ENCODE measurements around the gene OVCH2. TPM values are rescaled to one million over a fixed set of nuclear protein-coding genes. Genes with fewer than 3 reads are reported as not detected.
"Not testable (repeated sequence)": the region's sequence is repeated elsewhere in the genome, so short reads cannot be mapped to it uniquely, and the experiment has no call there.

OVCH2 gene, protein sequence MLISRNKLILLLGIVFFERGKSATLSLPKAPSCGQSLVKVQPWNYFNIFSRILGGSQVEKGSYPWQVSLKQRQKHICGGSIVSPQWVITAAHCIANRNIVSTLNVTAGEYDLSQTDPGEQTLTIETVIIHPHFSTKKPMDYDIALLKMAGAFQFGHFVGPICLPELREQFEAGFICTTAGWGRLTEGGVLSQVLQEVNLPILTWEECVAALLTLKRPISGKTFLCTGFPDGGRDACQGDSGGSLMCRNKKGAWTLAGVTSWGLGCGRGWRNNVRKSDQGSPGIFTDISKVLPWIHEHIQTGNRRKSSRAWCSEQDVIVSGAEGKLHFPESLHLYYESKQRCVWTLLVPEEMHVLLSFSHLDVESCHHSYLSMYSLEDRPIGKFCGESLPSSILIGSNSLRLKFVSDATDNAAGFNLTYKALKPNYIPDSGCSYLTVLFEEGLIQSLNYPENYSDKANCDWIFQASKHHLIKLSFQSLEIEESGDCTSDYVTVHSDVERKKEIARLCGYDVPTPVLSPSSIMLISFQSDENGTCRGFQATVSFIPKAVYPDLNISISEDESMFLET
- not detected in 2 replicates for total RNA-seq (2014; rRNA removed; shearing (Covaris generic))

DNA sequence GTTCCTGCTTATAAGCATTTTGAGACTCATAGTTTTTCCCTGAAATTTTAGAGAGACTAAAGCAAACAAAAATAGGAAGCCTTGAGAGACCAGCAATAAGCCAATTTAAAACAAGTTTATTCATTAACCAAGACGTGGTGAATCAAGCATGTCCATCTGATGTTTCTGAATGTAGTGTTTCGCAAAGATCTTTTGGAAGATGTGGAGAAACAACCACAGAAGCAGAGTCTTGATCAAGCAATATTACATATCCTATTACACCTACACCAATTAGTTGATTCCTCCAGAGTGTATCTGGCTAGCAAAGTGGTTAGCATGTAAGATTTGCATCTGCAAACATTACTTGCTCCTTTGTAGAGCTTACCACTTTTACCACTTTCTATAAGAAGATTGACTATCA, at the start of gene OVCH2:
Gene OVCH2 (minus strand): TSS at position 101 of the 400 bp plus-strand sequence. CDS start 83 bp downstream, at position 18.
- Histone ChIP-seq H3K27ac (no peak within 1 kb of the TSS), H3K27me3 (no peaks in the 10 kb centered on the region), H3K9me3 (replicated peaks) (no peaks in the 10 kb centered on the region), H3K36me3 (no peaks in the 10 kb centered on the region), H3K4me3 (no peak within 1 kb of the TSS), H3K4me1 (no peaks in the 10 kb centered on the region)
- no peak for DNase-seq

DNA sequence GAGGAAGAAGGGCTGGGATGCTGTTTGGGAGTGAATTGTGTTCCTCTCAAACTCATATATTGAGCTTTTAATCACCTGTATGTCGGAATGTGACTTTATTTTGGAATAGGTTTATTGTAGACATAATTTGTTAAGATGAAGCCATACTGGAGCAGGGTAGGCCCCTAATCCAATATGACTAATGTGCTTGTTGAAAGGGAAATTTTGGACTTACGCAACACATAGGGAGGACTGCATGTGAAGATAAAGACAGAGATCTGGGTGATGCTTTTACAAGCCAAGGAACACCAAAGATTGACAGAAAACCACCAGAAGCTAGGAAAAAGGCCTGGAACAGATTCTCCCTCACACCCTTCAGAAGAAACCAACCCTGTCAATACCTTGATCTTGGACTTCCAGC, 43.2 kb upstream of the OVCH2 start:
- H3K4me3 ChIP-seq = no peak overlapping the region
- no peaks in the 10 kb centered on the region for H3K4me1 ChIP-seq
- H3K27me3 ChIP-seq = no peaks in the 10 kb centered on the region
- H3K36me3 ChIP-seq = no peaks in the 10 kb centered on the region
- no peak overlapping the region for H3K27ac ChIP-seq
- DNase-seq = no peak
- no peaks in the 10 kb centered on the region for H3K9me3 ChIP-seq (replicated peaks)

DNA sequence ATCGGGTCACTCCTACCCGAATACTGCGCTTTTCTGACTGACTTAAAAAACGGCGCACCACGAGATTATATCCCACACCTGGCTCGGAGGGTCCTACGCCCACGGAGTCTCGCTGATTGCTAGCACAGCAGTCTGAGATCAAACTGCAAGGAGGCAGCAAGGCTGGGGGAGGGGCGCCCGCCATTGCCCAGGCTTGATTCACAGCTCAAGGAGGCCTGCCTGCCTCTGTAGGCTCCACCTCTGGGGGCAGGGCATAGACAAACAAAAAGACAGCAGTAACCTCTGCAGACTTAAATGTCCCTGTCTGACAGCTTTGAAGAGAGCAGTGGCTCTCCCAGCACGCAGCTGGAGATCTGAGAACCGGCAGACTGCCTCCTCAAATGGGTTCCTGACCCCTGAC, 28.5 kb upstream of the OVCH2 start:
- H3K4me3 ChIP-seq; H3K27me3 ChIP-seq; DNase-seq; H3K4me1 ChIP-seq; H3K36me3 ChIP-seq; H3K9me3 ChIP-seq (replicated peaks); H3K27ac ChIP-seq: not testable (repeated sequence)

DNA sequence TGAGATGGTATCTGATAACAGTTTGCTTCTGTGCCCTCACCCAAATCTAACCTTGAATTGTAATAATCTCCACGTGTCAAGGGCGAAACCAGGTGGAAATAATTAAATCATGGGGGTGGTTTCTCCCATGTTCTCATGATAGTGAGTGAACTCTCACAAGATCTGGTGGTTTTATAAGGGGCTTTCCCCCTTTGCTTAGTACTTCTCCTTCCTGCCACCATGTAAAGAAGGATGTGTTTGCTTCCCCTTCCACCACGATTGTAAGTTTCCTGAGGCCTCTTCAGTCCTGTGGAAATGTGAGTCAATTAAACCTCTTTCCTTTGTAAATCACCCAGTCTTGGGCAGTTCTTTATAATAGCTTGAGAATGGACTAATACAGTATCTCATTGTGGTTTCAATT, 8.5 kb upstream of the OVCH2 start:
- no peak overlapping the region for H3K27ac ChIP-seq
- H3K27me3 ChIP-seq = peaks cover 2% of the 10 kb centered on the region; the same call in 1 of the 2 replicates
- H3K9me3 ChIP-seq (replicated peaks) = no peaks in the 10 kb centered on the region
- no peak overlapping the region for H3K4me3 ChIP-seq
- no peak for DNase-seq
- no peaks in the 10 kb centered on the region for H3K4me1 ChIP-seq
- H3K36me3 ChIP-seq = no peaks in the 10 kb centered on the region

- Histone ChIP-seq H3K27me3 (no peaks in the 10 kb centered on the region), H3K27ac (no peak overlapping the region), H3K36me3 (no peaks in the 10 kb centered on the region), H3K4me1 (no peaks in the 10 kb centered on the region), H3K9me3 (replicated peaks) (no peaks in the 10 kb centered on the region), H3K4me3 (no peak overlapping the region)
- DNase-seq = no peak
These were observed 2.5 kb downstream of the OVCH2 start for GRCh38 chr11:7703740-7704139.

- H3K4me1 ChIP-seq = no peaks in the 10 kb centered on the region
These were observed 9.9 kb downstream of the OVCH2 start for GRCh38 chr11:7696424-7696823.

GRCh38 chr11:7694235-7694634, 12.0 kb downstream of the OVCH2 start:
- Histone ChIP-seq H3K36me3 (no peaks in the 10 kb centered on the region), H3K4me3 (no peak overlapping the region), H3K27me3 (peaks cover 5% of the 10 kb centered on the region), H3K4me1 (no peaks in the 10 kb centered on the region), H3K9me3 (replicated peaks) (no peaks in the 10 kb centered on the region), H3K27ac (no peak overlapping the region)
- DNase-seq = no peak

More at GRCh38 chr11:7696424-7696823, 9.9 kb downstream of the OVCH2 start:
- Histone ChIP-seq H3K36me3 (no peaks in the 10 kb centered on the region), H3K9me3 (replicated peaks) (no peaks in the 10 kb centered on the region), H3K4me3 (no peak overlapping the region), H3K27me3 (peaks cover 5% of the 10 kb centered on the region), H3K27ac (no peak overlapping the region)
- no peak for DNase-seq

GRCh38 chr11:7692426-7692825, 13.9 kb downstream of the OVCH2 start:
- Histone ChIP-seq H3K4me3 (no peak overlapping the region), H3K9me3 (replicated peaks) (no peaks in the 10 kb centered on the region), H3K27ac (no peak overlapping the region), H3K36me3 (no peaks in the 10 kb centered on the region), H3K4me1 (no peaks in the 10 kb centered on the region), H3K27me3 (peaks cover 5% of the 10 kb centered on the region)
- no peak for DNase-seq

DNA sequence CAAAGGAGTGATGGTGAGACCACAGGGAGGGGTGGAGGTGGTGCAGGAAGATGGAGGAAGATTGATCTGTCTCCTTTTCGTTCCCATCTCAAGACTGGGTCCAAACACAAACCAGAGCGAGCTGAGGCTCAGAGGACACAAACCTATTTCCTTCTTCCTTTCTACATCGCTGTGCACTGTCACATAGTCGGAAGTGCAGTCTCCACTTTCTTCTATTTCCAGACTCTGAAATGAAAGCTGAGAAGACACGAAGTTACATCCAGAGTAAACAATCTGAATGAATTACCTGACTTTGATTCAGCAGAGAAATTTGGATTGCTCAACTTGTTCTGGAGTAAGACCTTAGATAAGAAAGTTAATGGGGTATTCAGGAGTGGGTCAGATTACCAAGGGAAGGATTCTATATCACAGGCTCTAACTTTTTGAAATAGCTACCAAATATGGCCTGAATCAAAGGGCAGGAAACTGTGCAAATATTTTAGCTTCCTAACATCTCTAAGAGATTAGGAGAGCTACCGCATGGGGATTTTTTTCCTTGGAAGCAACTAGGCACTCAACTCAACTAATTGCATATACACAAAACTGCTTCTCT, 14.4 kb downstream of the OVCH2 start:
- H3K9me3 ChIP-seq (replicated peaks) = no peaks in the 10 kb centered on the region
- no peaks in the 10 kb centered on the region for H3K4me1 ChIP-seq
- no peaks in the 10 kb centered on the region for H3K36me3 ChIP-seq
- DNase-seq = no peak
- no peak overlapping the region for H3K4me3 ChIP-seq
- peaks cover 5% of the 10 kb centered on the region for H3K27me3 ChIP-seq
- no peak overlapping the region for H3K27ac ChIP-seq

- Histone ChIP-seq H3K36me3 (no peaks in the 10 kb centered on the region), H3K4me3 (no peak overlapping the region), H3K27ac (no peak overlapping the region), H3K9me3 (replicated peaks) (no peaks in the 10 kb centered on the region), H3K4me1 (no peaks in the 10 kb centered on the region), H3K27me3 (peaks cover 5% of the 10 kb centered on the region)
- no peak for DNase-seq
These were observed 15.6 kb downstream of the OVCH2 start for GRCh38 chr11:7690648-7691047.

DNA sequence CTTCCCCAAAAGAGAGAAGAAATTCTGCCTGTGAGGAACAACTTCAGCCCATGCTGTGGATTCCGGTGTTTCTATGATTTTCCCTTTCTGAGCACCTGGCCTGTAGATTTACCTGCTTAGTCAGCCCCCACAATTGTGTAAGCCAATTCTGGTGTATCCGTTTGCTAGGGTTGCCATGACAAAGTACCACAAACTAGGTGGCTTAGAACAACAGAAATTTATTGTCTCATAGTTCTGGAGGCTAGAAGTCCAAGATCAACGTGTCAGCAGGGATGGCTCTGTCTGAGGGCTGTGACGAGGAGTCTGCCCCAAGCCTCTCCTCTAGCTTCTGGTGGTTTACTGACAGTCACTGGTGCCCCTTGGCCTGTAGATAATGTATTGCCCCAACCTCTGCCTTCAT, 17.0 kb downstream of the OVCH2 start:
- no peaks in the 10 kb centered on the region for H3K36me3 ChIP-seq
- no peak overlapping the region for H3K27ac ChIP-seq
- no peaks in the 10 kb centered on the region for H3K9me3 ChIP-seq (replicated peaks)
- no peaks in the 10 kb centered on the region for H3K4me1 ChIP-seq
- no peak for DNase-seq
- no peak overlapping the region for H3K4me3 ChIP-seq
- peaks cover 2% of the 10 kb centered on the region for H3K27me3 ChIP-seq

DNA sequence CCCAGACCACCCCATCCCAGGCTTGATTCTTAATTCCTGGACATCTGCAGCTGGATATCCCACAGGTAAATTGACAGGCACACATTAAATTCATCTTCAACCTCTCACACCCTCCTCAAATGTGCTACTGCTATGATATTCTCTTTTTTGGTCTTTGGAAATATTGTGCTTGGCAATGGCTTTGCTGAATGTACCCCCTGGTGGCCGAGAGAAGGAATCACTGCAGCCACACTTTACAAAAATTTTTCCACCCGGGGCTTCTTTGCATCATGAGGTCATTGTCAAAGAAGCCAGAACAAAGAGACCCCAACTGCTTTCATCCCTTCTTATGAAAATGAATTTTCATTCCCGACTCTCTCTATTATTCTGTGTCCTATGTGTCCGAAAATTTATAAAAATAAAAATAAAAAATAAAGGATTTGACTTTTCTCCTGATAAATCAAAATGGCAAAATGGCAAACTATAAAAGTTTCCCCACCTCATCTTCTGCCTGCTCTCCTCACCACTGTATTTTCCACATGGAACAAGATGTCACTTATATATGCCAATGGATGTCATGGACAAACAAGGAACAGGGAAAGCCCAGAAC, 17.9 kb downstream of the OVCH2 start:
- no peaks in the 10 kb centered on the region for H3K4me1 ChIP-seq
- no peak overlapping the region for H3K27ac ChIP-seq
- H3K4me3 ChIP-seq = no peak overlapping the region
- peak in 1 of 2 experiments; percentile 38 for DNase-seq
- no peaks in the 10 kb centered on the region for H3K36me3 ChIP-seq
- H3K27me3 ChIP-seq = no peaks in the 10 kb centered on the region; the same call in none of the 2 replicates
- H3K9me3 ChIP-seq (replicated peaks) = no peaks in the 10 kb centered on the region

- no peaks in the 10 kb centered on the region for H3K36me3 ChIP-seq
- no peaks in the 10 kb centered on the region for H3K4me1 ChIP-seq
- H3K27ac ChIP-seq = no peak overlapping the region
- DNase-seq = no peak
- no peaks in the 10 kb centered on the region; the same call in none of the 2 replicates for H3K27me3 ChIP-seq
- no peak overlapping the region for H3K4me3 ChIP-seq
- no peaks in the 10 kb centered on the region for H3K9me3 ChIP-seq (replicated peaks)
These were observed 18.9 kb downstream of the OVCH2 start for GRCh38 chr11:7687386-7687785.

DNA sequence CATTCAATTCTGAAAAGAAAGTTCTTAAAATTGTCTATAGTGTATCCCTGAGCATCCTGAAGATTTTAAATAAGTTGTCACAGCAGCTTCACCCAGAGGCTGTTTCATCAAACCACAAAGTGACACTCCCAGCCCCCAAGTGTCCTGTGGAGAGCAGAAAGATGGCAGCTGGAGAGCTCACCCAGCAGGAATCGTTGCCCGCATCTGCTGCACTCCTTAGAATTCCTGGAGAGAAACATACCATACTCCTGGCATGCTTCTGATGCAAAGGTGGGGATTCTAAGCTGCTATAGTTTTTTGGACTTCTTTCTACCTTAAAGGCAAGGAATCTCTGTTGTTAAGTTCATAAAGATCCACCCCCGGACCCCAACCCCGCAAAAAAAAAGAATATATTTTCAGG, 19.5 kb downstream of the OVCH2 start:
- Histone ChIP-seq H3K27ac (no peak overlapping the region), H3K4me1 (no peaks in the 10 kb centered on the region), H3K36me3 (no peaks in the 10 kb centered on the region), H3K27me3 (no peaks in the 10 kb centered on the region; the same call in none of the 2 replicates), H3K9me3 (replicated peaks) (no peaks in the 10 kb centered on the region), H3K4me3 (no peak overlapping the region)
- no peak for DNase-seq

GRCh38 chr11:7683571-7683970, 22.7 kb downstream of the OVCH2 start:
- Histone ChIP-seq H3K9me3 (replicated peaks) (no peaks in the 10 kb centered on the region), H3K4me1 (no peaks in the 10 kb centered on the region), H3K27me3 (peaks cover 1% of the 10 kb centered on the region; the same call in 1 of the 2 replicates), H3K4me3 (no peak overlapping the region), H3K27ac (no peak overlapping the region), H3K36me3 (no peaks in the 10 kb centered on the region)
- DNase-seq = no peak

Data from SJCRH30 (cell line).